Neuronal stem cell (in vitro differentiated cells): ENCODE data around the gene GALNT16.

ENCODE experiments used
- DNase-seq: peaks from one replicate; pipeline ENCODE4 v3.0.0-alpha.2; 2013; ENCODE audit warnings: low spot score
- H2AFZ ChIP-seq: one replicate; pipeline ENCODE4 v1.6.1; 2013; ENCODE audit warnings: mild to moderate bottlenecking, low read length, inconsistent platforms
- H2AK5ac ChIP-seq: 2 replicates; pipeline ENCODE4 v1.6.1; 2013; ENCODE audit warnings: low read depth, mild to moderate bottlenecking, inconsistent platforms, low read length, moderate library complexity, mixed read lengths
- H2BK120ac ChIP-seq: 2 replicates; pipeline ENCODE4 v1.6.1; 2013; ENCODE audit warnings: low read depth, mild to moderate bottlenecking, inconsistent platforms, low read length, moderate library complexity, mixed read lengths
- H2BK12ac ChIP-seq: one replicate; pipeline ENCODE4 v1.6.1; 2013; ENCODE audit warnings: low read length, inconsistent platforms
- H2BK15ac ChIP-seq: 2 replicates; pipeline ENCODE4 v1.6.1; 2013; ENCODE audit warnings: mild to moderate bottlenecking, low read length, inconsistent platforms, mixed read lengths
- H2BK5ac ChIP-seq: one replicate; pipeline ENCODE4 v1.6.1; 2013; ENCODE audit warnings: inconsistent platforms, mild to moderate bottlenecking, low read length, moderate library complexity
- H3K14ac ChIP-seq: one replicate; pipeline ENCODE4 v1.6.1; 2013; ENCODE audit warnings: low read length, inconsistent platforms
- H3K18ac ChIP-seq: 2 replicates; pipeline ENCODE4 v1.6.1; 2013; ENCODE audit warnings: low read length, inconsistent platforms
- H3K23ac ChIP-seq: 2 replicates; pipeline ENCODE4 v1.6.1; 2013; ENCODE audit warnings: low read depth, mild to moderate bottlenecking, mixed read lengths, low read length, inconsistent platforms; ENCODE audit not compliant: poor library complexity
- H3K27ac ChIP-seq: replicated peaks from 3 replicates; pipeline ENCODE4 v1.5.1; 2013; ENCODE audit warnings: low read length, inconsistent platforms
- H3K27me3 ChIP-seq, 3 experiments: 2 replicates each; pipeline ENCODE4 v1.6.1; 2013; ENCODE audit warnings: low read length in 3 of 3, mild to moderate bottlenecking in 2 of 3, inconsistent platforms in 1 of 3, low read depth in 1 of 3, mixed read lengths in 1 of 3, moderate library complexity in 1 of 3; ENCODE audit not compliant: control insufficient read depth in 3 of 3, insufficient read depth in 3 of 3
- H3K36me3 ChIP-seq, 2 donors: replicated peaks in 1 of 2; 2 replicates each; pipeline ENCODE4 v1.6.1; 2013; ENCODE audit warnings: low read length in 2 of 2; ENCODE audit not compliant: control insufficient read depth in 2 of 2, insufficient read depth in 2 of 2
- H3K4ac ChIP-seq: 2 replicates; pipeline ENCODE4 v1.6.1; 2013; ENCODE audit warnings: inconsistent platforms, mild to moderate bottlenecking, low read length, moderate library complexity
- H3K4me1 ChIP-seq, 2 donors: 1 replicate in 1 of 2; 2 replicates in 1 of 2; pipeline ENCODE4 v1.6.1; 2013; ENCODE audit warnings: low read length in 2 of 2, low read depth in 1 of 2; ENCODE audit not compliant: control insufficient read depth in 2 of 2, insufficient read depth in 1 of 2
- H3K4me2 ChIP-seq: one replicate; pipeline ENCODE4 v1.6.1; 2013; ENCODE audit warnings: mild to moderate bottlenecking, low read length, inconsistent platforms; ENCODE audit not compliant: insufficient read depth, poor library complexity, severe bottlenecking
- H3K4me3 ChIP-seq, 2 donors: 2 replicates each; pipeline ENCODE4 v1.5.1; 2013; ENCODE audit warnings: low read length in 2 of 2, mild to moderate bottlenecking in 2 of 2, inconsistent platforms in 1 of 2, moderate library complexity in 1 of 2
- H3K79me1 ChIP-seq: one replicate; pipeline ENCODE4 v1.6.1; 2013; ENCODE audit warnings: low read depth, mild to moderate bottlenecking, inconsistent platforms, low read length, moderate library complexity
- H3K9ac ChIP-seq: one replicate; pipeline ENCODE4 v1.6.1; 2013; ENCODE audit warnings: mild to moderate bottlenecking, low read depth, low read length, inconsistent platforms; ENCODE audit not compliant: poor library complexity
- H3K9me3 ChIP-seq, 2 donors: replicated peaks in 1 of 2; 2 replicates each; pipeline versions ENCODE3 to v1.6.1; 2013; ENCODE audit warnings: low read length in 2 of 2, mild to moderate bottlenecking in 2 of 2, inconsistent platforms in 1 of 2, low read depth in 1 of 2, mixed read lengths in 1 of 2, moderate library complexity in 1 of 2; ENCODE audit not compliant: control insufficient read depth in 2 of 2, insufficient read depth in 1 of 2
- H4K8ac ChIP-seq: one replicate; pipeline ENCODE4 v1.6.1; 2013; ENCODE audit warnings: low read depth, mild to moderate bottlenecking, inconsistent platforms, low read length, moderate library complexity
- H4K91ac ChIP-seq: one replicate; pipeline ENCODE4 v1.6.1; 2013; ENCODE audit warnings: low read length, low read depth, mild to moderate bottlenecking, inconsistent platforms; ENCODE audit not compliant: poor library complexity
- WGBS, 2 donors: extraction: QIAGEN DNeasy Blood & Tissue Kit; methylation state at CpG; one replicate each; pipeline ENCODE4 v1.1.7; 2013; ENCODE audit warnings: missing lambda C conversion rate in 2 of 2, mixed read lengths in 1 of 2; ENCODE audit not compliant: insufficient read length in 2 of 2, insufficient replicate concordance in 1 of 2; ENCODE audit errors: extremely low coverage in 2 of 2; 5-methylcytosine and 5-hydroxymethylcytosine counted together

The GALNT16 gene

GRCh38 chr14:69366069-69366468 is 106.1 kb downstream of the GALNT16 start:
- Histone ChIP-seq H3K27ac (no peak overlapping the region), H3K9me3 (no peaks in the 10 kb centered on the region), H2BK5ac (no peak overlapping the region), H3K9ac (no peak overlapping the region), H3K36me3 (no peaks in the 10 kb centered on the region), H2AK5ac (no peak overlapping the region), H2BK120ac (no peak overlapping the region), H3K23ac (no peak overlapping the region), H4K8ac (no peak overlapping the region), H2BK12ac (no peak overlapping the region), H3K18ac (no peak overlapping the region), H3K4me1 (no peaks in the 10 kb centered on the region), H4K91ac (no peak overlapping the region), H3K4me2 (no peak overlapping the region), H3K79me1 (no peaks in the 10 kb centered on the region), H2AFZ (no peak overlapping the region), H3K4me3 (no peak overlapping the region), H3K14ac (no peak overlapping the region), H2BK15ac (no peak overlapping the region), H3K4ac (no peak overlapping the region), H3K27me3 (no peaks in the 10 kb centered on the region)
- no CpG with 5 or more reads among the region's 3 CpGs for WGBS, 2 donors
- no peak for DNase-seq

- no peak overlapping the region for H3K27ac ChIP-seq
- H2BK120ac ChIP-seq, result no peak overlapping the region
- WGBS, 2 donors, result no CpG with 5 or more reads among the region's 4 CpGs
- no peak overlapping the region for H3K18ac ChIP-seq
- H3K4ac ChIP-seq, result no peak overlapping the region
- H4K8ac ChIP-seq, result no peak overlapping the region
- no peaks in the 10 kb centered on the region for H3K4me1 ChIP-seq
- no peaks in the 10 kb centered on the region for H3K27me3 ChIP-seq
- H3K9ac ChIP-seq, result no peak overlapping the region
- H2BK5ac ChIP-seq, result no peak overlapping the region
- no peak overlapping the region for H4K91ac ChIP-seq
- no peak overlapping the region for H3K14ac ChIP-seq
- H2AFZ ChIP-seq, result no peak overlapping the region
- H3K79me1 ChIP-seq, result no peaks in the 10 kb centered on the region
- no peak overlapping the region for H3K4me3 ChIP-seq
- no peaks in the 10 kb centered on the region for H3K9me3 ChIP-seq
- no peak overlapping the region for H3K4me2 ChIP-seq
- no peaks in the 10 kb centered on the region for H3K36me3 ChIP-seq
- no peak overlapping the region for H2AK5ac ChIP-seq
- no peak for DNase-seq
- no peak overlapping the region for H2BK12ac ChIP-seq
- no peak overlapping the region for H3K23ac ChIP-seq
- no peak overlapping the region for H2BK15ac ChIP-seq
Measured at GRCh38 chr14:69366761-69367160, 106.8 kb downstream of the GALNT16 start.

- Histone ChIP-seq H3K4ac (no peak overlapping the region), H3K4me2 (no peak overlapping the region), H2BK15ac (no peak overlapping the region), H4K8ac (no peak overlapping the region), H3K4me3 (no peak overlapping the region), H2BK120ac (no peak overlapping the region), H2AK5ac (no peak overlapping the region), H3K9me3 (no peaks in the 10 kb centered on the region), H2AFZ (no peak overlapping the region), H3K79me1 (no peaks in the 10 kb centered on the region), H3K27ac (no peak overlapping the region), H3K27me3 (no peaks in the 10 kb centered on the region), H3K9ac (no peak overlapping the region), H3K36me3 (peaks cover 2 to 9% of the 10 kb centered on the region in 2 donors), H4K91ac (no peak overlapping the region), H3K18ac (no peak overlapping the region), H3K23ac (no peak overlapping the region), H2BK12ac (no peak overlapping the region), H3K14ac (no peak overlapping the region), H2BK5ac (no peak overlapping the region), H3K4me1 (no peaks in the 10 kb centered on the region)
- DNase-seq, result no peak
- WGBS, 2 donors, result no CpG with 5 or more reads among the region's 1 CpG
Measured at GRCh38 chr14:69368381-69368780, 108.4 kb downstream of the GALNT16 start.

GRCh38 chr14:69370061-69370460 is 110.1 kb downstream of the GALNT16 start:
- H4K8ac ChIP-seq, result no peak overlapping the region
- no peak overlapping the region for H3K9ac ChIP-seq
- DNase-seq, result no peak
- peaks cover 2 to 21% of the 10 kb centered on the region in 2 donors for H3K36me3 ChIP-seq
- H3K14ac ChIP-seq, result no peak overlapping the region
- H3K79me1 ChIP-seq, result no peaks in the 10 kb centered on the region
- no peak overlapping the region for H2AK5ac ChIP-seq
- no CpG with 5 or more reads among the region's 5 CpGs for WGBS, 2 donors
- H3K4ac ChIP-seq, result no peak overlapping the region
- H4K91ac ChIP-seq, result no peak overlapping the region
- no peak overlapping the region for H2BK5ac ChIP-seq
- H2BK15ac ChIP-seq, result no peak overlapping the region
- no peaks in the 10 kb centered on the region for H3K27me3 ChIP-seq
- H3K4me3 ChIP-seq, result no peak overlapping the region
- H3K23ac ChIP-seq, result no peak overlapping the region
- no peaks in the 10 kb centered on the region for H3K4me1 ChIP-seq
- H2BK12ac ChIP-seq, result no peak overlapping the region
- peaks cover 0 to 5% of the 10 kb centered on the region in 2 donors for H3K9me3 ChIP-seq
- no peak overlapping the region for H3K4me2 ChIP-seq
- no peak overlapping the region for H2BK120ac ChIP-seq
- no peak overlapping the region for H2AFZ ChIP-seq
- no peak overlapping the region for H3K18ac ChIP-seq
- no peak overlapping the region for H3K27ac ChIP-seq
